GM12875 (cell line): ENCODE measurements around the gene CMKLR1.

Experiments
- H3K4me3 ChIP-seq: one replicate; pipeline ENCODE4 v1.5.1; 2011; ENCODE audit warnings: low read depth, low read length, control low read depth
- CTCF ChIP-seq: IDR thresholded peaks from 2 replicates; pipeline ENCODE4 v1.5.1; 2011; ENCODE audit warnings: low read depth, mild to moderate bottlenecking, control low read depth, inconsistent platforms, low read length, moderate library complexity, borderline replicate concordance; ENCODE audit not compliant: insufficient read depth

Gene CMKLR1

GRCh38 chr12:108346727-108347710, 7.9 kb upstream of the CMKLR1 start:
- no peak for TF ChIP-seq CTCF
- H3K4me3 ChIP-seq = no peak overlapping the region

DNA sequence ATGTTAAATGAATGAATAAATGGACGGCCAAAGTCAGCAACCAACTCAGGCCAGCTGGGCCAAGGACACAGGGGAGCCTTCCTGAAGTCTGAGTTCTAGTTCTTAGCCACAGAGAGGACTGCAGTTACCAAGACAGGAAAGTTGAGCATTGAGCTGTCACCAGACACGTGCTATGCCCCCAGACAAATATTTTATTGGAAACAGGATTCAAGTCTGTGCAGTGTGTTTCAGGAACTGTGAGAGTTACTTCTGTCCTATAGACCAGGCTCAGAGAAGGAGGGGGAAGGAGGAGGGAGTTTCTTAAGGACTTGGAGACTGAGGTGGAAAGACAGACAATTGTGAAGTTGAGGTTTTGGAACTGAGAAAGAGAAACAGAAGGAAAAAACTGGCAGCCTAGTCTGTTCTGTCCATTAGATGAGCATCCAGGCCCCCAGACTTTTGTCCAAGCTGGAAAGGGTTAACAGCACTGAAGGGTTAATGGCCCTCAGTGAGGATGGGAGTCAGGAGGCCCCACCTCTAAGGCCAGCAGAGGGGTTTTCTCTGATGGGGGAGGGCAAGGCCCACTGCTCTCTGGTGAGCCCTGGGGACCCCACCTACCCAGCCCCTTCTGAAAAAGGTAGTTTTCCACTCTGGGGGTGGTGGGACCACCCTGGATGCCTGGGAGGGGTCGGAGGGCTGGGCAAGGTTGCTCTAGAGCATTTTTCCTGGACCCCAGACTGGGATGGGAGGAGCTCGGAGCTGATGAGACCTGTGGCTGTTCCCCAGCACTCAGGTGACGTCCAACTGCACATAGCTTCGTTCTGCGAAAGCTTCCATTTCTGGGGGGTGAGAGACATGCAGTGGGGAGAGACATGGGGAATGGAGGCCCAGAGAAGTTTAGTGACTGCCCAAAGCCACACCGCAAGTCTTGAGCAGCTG, 6.9 kb upstream of the CMKLR1 start:
- TF ChIP-seq CTCF = no peak
- no peak overlapping the region for H3K4me3 ChIP-seq

DNA sequence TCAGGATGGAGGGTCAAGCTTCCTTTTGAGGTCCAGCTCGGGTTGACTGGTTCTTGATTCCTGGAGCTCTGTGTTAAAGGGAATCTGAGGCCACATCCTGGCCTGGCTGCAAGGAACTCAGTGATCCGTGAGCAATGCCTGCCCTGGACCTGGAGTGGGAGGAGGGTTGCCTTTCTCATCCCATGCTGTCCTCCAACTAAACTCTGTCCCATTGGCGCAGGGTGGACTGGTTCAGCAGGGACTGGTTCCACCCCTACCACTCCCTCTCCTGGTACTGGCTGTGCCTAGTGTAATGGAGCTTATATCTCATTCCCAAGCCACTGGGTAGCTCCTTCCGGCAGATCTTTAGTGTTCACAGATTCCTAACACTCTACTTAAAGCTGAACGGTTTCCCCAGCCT, 3.9 kb upstream of the CMKLR1 start:
- H3K4me3 ChIP-seq = no peak overlapping the region
- no peak for TF ChIP-seq CTCF

DNA sequence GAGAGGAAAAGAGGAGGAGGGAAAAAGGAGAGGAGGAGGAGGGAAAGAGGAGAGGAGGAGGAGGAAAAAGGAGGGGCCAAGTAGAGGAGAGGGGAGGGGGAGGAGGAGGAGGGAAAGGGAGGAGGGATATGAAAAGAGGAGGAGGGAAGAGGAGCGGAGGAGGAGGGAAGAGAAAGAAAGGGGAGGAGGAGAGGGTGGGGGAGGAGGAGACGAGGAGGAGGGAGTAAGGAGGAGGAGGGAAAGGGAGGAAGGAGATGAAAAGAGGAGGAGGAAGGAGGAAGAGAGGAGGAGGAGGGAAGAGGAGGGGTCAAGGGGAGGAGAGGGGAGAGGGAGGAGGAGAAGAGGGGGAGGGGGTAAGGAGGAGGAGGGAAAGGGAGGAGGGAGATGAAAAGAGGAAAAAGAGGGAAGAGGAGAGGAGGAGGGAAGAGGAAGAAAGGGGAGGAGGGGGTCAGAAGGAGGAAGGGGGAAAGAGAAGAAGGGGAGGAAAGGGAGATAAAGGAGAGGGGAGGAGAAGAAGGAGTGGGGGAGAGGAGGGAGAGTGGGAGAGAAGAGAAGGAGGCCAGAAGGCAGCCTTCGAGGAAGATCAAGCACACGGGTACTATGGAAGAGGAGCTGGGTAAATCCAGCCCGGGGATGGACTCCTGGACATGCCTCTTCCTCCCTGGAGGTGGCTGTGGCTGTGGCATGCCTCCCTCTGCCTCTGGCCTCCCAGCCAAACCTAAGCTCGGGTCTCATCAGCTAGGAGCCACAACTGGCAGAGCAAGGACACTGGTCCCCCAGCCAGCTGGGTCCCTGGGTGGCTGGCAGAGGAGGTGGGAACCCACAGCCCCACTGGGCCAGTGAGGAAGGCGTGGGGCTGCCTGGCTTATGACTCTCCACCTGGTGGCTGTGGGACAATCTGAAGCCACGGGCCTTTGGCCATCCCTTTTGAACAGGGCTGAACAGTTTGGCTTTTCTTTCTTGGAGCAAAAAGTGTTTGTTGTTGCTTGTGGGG, 3.0 kb upstream of the CMKLR1 start:
- no peak overlapping the region for H3K4me3 ChIP-seq
- no peak for TF ChIP-seq CTCF

GRCh38 chr12:108341356-108341755, 2.2 kb upstream of the CMKLR1 start:
- no peak for TF ChIP-seq CTCF
- no peak overlapping the region for H3K4me3 ChIP-seq

GRCh38 chr12:108340037-108340436, 926 bp upstream of the CMKLR1 start:
- H3K4me3 ChIP-seq = no peak overlapping the region
- TF ChIP-seq CTCF = no peak
